AG04450 (cell line): ENCODE measurements around the gene CCDC85B. TPM values are rescaled to one million over a fixed set of nuclear protein-coding genes. Genes with fewer than 3 reads are reported as not detected.

Source experiments
- CTCF ChIA-PET: fragments of 300-600, 350-600 bp; formaldehyde crosslinking; extraction: SDS; loops from one replicate; lab custom pipeline; 2022; ENCODE audit warnings: antibody characterized with exemption, inconsistent platforms; lab: Charles Lee
- POLR2A ChIA-PET: fragments of 350-600 bp; formaldehyde crosslinking; extraction: SDS; loops from one replicate; lab custom pipeline; 2021; ENCODE audit warnings: antibody characterized with exemption, inconsistent platforms; lab: Yijun Ruan, JAX
- DNase-seq: peaks from one replicate; pipeline ENCODE4 v3.0.0-alpha.2; 2011; ENCODE audit warnings: low read depth, low spot score
- H3K27ac ChIP-seq: one replicate; pipeline ENCODE4 v1.5.1; 2012; ENCODE audit warnings: low read depth, low read length, control low read depth
- H3K27me3 ChIP-seq: one replicate; pipeline ENCODE4 v1.6.0; 2012; ENCODE audit warnings: low read length; ENCODE audit not compliant: control insufficient read depth, insufficient read depth
- H3K4me3 ChIP-seq: 2 replicates; pipeline ENCODE4 v1.5.1; 2011; ENCODE audit warnings: mild to moderate bottlenecking, low read depth, low read length, control low read depth
- H3K9me3 ChIP-seq: 2 replicates; pipeline ENCODE4 v1.5.1; 2012; ENCODE audit warnings: low read length; ENCODE audit not compliant: control insufficient read depth, insufficient read depth
- polyA plus RNA-seq: library from polyadenylated mRNA; depleted of rRNA; stranded (reverse); fragments of >200 nt; gene quantifications from 2 replicates; pipeline ENCODE4 v1.2.3, GENCODE V29; 2011; rRNA removed
- TF ChIP-seq, protein P1 (sequence below): IDR thresholded peaks from 2 replicates; pipeline ENCODE4 v1.5.1; 2011; ENCODE audit warnings: low read depth, low read length, control low read depth, inconsistent platforms

The CCDC85B gene
- polyA plus RNA-seq, 1 experiment = 13.1 TPM

DNA sequence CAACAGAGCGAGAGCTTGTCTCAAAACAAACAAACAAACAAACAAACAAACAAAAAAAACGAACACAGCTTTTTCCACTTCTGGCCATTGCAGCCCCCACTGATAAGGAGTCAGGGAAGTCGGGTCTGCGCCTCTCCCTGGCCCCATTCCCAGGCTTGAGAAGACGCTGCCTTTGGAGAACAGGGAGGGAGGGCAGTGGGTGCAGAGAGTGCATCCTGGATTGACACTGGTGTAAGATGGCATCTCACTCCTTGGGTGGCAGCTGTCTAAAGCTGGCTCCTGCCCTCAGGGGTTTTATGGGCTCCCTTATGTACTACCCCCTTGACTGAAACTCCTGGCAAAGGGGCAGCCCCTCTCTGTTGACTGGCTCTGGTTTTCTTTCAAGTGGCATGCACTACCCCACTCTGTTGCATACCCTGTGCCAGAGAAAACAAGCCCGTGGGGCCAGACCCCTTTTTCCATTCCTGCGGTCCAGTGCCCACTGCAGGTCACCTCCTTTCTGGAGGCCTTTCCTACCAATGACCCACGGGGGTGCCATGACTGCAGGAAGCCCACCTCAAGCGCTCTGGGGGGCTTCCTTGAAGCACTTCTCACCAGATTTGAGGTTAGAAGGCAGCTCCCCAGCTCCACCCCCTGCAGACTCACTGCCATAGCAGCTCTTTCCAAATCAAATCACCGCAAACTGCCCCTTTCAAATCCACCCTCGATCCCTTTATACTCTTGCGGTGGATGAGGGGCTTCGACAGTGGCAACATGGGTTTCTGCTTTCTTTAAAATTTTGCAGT lies 41.5 kb downstream of the CCDC85B start:
- Histone ChIP-seq H3K4me3 (no peak overlapping the region), H3K27me3 (no peaks in the 10 kb centered on the region), H3K27ac (no peak overlapping the region), H3K9me3 (no peaks in the 10 kb centered on the region)
- ChIA-PET POLR2A (interaction anchor here (0.5 kb wide), 1 partner anchor 18 kb away, joined by 3 read pairs; no protein-coding TSS in a partner anchor), CTCF (interaction anchor here (1.0 to 1.9 kb wide), 3 partner anchors 42 to 47 kb away, joined by 3 to 7 read pairs (median 6); partner anchors contain the start of genes CCDC85B and FIBP)
- TF ChIP-seq, protein P1, sequence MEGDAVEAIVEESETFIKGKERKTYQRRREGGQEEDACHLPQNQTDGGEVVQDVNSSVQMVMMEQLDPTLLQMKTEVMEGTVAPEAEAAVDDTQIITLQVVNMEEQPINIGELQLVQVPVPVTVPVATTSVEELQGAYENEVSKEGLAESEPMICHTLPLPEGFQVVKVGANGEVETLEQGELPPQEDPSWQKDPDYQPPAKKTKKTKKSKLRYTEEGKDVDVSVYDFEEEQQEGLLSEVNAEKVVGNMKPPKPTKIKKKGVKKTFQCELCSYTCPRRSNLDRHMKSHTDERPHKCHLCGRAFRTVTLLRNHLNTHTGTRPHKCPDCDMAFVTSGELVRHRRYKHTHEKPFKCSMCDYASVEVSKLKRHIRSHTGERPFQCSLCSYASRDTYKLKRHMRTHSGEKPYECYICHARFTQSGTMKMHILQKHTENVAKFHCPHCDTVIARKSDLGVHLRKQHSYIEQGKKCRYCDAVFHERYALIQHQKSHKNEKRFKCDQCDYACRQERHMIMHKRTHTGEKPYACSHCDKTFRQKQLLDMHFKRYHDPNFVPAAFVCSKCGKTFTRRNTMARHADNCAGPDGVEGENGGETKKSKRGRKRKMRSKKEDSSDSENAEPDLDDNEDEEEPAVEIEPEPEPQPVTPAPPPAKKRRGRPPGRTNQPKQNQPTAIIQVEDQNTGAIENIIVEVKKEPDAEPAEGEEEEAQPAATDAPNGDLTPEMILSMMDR = no peak
- DNase-seq = no peak

- ChIA-PET POLR2A (interaction anchor here (0.5 kb wide), 1 partner anchor 18 kb away, joined by 3 read pairs; no protein-coding TSS in a partner anchor), CTCF (interaction anchor here (0.8 to 1.9 kb wide), 4 partner anchors 42 to 73 kb away, joined by 3 to 7 read pairs (median 4); partner anchors contain the start of genes CCDC85B and FIBP)
- Histone ChIP-seq H3K4me3 (no peak overlapping the region), H3K27me3 (no peaks in the 10 kb centered on the region), H3K9me3 (no peaks in the 10 kb centered on the region), H3K27ac (no peak overlapping the region)
- TF ChIP-seq, protein P1 = no peak
- DNase-seq = no peak
Observed at GRCh38 chr11:65932558-65932919, 42.1 kb downstream of the CCDC85B start.

DNA sequence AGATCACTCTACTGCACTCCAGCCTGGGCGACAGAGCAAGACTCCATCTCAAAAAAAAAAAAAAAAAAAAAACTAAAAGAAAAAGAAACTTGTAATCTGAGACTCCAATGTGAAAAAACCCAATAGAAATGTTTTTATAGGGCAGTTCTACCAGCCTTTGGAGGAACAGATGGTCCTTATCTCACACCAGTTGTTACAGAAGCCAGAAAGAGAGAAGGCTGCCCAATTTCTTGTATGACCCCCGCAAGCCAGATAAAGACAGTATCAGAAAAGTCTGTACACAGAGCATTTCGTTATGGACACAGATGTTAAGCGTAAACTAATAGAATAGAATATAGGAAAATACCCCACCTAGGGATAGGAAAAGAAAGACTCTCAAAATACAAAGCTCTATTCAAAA lies 43.5 kb downstream of the CCDC85B start:
- TF ChIP-seq, protein P1 = no peak
- no peak overlapping the region for H3K27ac ChIP-seq
- no peaks in the 10 kb centered on the region for H3K27me3 ChIP-seq
- H3K9me3 ChIP-seq = no peaks in the 10 kb centered on the region
- ChIA-PET CTCF (interaction anchor here (0.7 to 1.0 kb wide), 4 partner anchors 33 to 74 kb away, joined by 3 to 8 read pairs (median 3); partner anchors contain the start of genes FIBP and MUS81), POLR2A (interaction anchor here (1.0 kb wide), 1 partner anchor 44 kb away, joined by 8 read pairs; the partner anchor contains the start of gene CCDC85B)
- no peak overlapping the region for H3K4me3 ChIP-seq
- DNase-seq = peak; percentile 33

DNA sequence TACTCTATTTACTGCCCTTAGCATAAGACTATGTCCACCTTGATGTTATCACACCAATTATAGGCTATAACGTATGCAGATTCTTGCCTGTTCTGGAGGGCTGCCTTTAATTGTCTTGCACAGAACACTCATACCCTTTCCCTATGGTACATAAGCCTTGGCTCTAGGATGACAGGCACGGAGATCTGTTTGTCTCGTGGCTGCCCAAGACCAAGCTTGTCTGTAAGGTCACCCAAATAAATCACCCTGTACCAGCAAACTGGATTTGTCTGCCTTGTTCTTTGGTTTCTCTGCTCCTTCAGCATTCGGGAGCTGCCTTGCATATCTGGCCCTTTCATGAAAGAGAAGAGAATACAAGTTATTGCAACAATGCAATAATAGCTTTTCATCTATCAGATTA lies 47.3 kb downstream of the CCDC85B start:
- TF ChIP-seq, protein P1 = no peak
- no peaks in the 10 kb centered on the region for H3K9me3 ChIP-seq
- ChIA-PET CTCF (interaction anchor here (1.9 kb wide), 1 partner anchor 53 kb away, joined by 8 read pairs; no protein-coding TSS in a partner anchor), POLR2A (interaction anchor here (0.6 kb wide), 1 partner anchor 285 kb away, joined by 3 read pairs; no protein-coding TSS in a partner anchor)
- H3K4me3 ChIP-seq = no peak overlapping the region
- H3K27ac ChIP-seq = no peak overlapping the region
- DNase-seq = no peak
- no peaks in the 10 kb centered on the region for H3K27me3 ChIP-seq

Other genes with a start within 250 kb of the CCDC85B start
- 23.4 and 26.7 TPM in 2 replicates for gene RELA, start 227.8 kb upstream of the CCDC85B start, polyA plus RNA-seq
- 22.6 and 26.1 TPM in 2 replicates for gene KAT5, start 178.4 kb upstream of the CCDC85B start, polyA plus RNA-seq
- 14.2 and 20.8 TPM in 2 replicates for gene RNASEH2C, start 169.9 kb upstream of the CCDC85B start, polyA plus RNA-seq
- gene AP5B1, start 109.7 kb upstream of the CCDC85B start, polyA plus RNA-seq = 2.6 and 3.3 TPM in 2 replicates
- gene OVOL1, start 103.6 kb upstream of the CCDC85B start, polyA plus RNA-seq = not detected in 2 replicates
- 0.30 and 0.57 TPM in 2 replicates for gene SNX32, start 56.7 kb upstream of the CCDC85B start, polyA plus RNA-seq
- gene CFL1, start 32.5 kb upstream of the CCDC85B start, polyA plus RNA-seq = 1,553 and 1,822 TPM in 2 replicates
- 23.8 and 27.5 TPM in 2 replicates for gene MUS81, start 30.2 kb upstream of the CCDC85B start, polyA plus RNA-seq
- 190 and 279 TPM in 2 replicates for gene EFEMP2, start 17.9 kb upstream of the CCDC85B start, polyA plus RNA-seq
- gene CTSW, start 10.8 kb upstream of the CCDC85B start, polyA plus RNA-seq = not detected in 2 replicates
- gene FIBP, start 2.2 kb upstream of the CCDC85B start, polyA plus RNA-seq = 126 and 160 TPM in 2 replicates
- gene FOSL1, start 9.7 kb downstream of the CCDC85B start, polyA plus RNA-seq = 7.9 and 16.1 TPM in 2 replicates
- gene C11orf68, start 28.4 kb downstream of the CCDC85B start, polyA plus RNA-seq = 32.9 and 52.2 TPM in 2 replicates
- 96.9 and 130 TPM in 2 replicates for gene DRAP1, start 28.8 kb downstream of the CCDC85B start, polyA plus RNA-seq
- gene TSGA10IP, start 54.8 kb downstream of the CCDC85B start, polyA plus RNA-seq = not detected in 2 replicates
- gene SART1, start 71.1 kb downstream of the CCDC85B start, polyA plus RNA-seq = 14.3 and 15.7 TPM in 2 replicates
- gene EIF1AD, start 111.5 kb downstream of the CCDC85B start, polyA plus RNA-seq = 23.9 and 24.0 TPM in 2 replicates
- gene BANF1, start 111.8 kb downstream of the CCDC85B start, polyA plus RNA-seq = 225 and 227 TPM in 2 replicates
- gene CST6, start 121.3 kb downstream of the CCDC85B start, polyA plus RNA-seq = 0.69 and 1.0 TPM in 2 replicates
- 0.25 and 0.40 TPM in 2 replicates for gene CATSPER1, start 135.8 kb downstream of the CCDC85B start, polyA plus RNA-seq
- 0.09 and 0.11 TPM in 2 replicates for gene GAL3ST3, start 158.5 kb downstream of the CCDC85B start, polyA plus RNA-seq
- 88.2 and 97.1 TPM in 2 replicates for gene SF3B2, start 161.7 kb downstream of the CCDC85B start, polyA plus RNA-seq
- 27.1 and 32.5 TPM in 2 replicates for gene PACS1, start 179.6 kb downstream of the CCDC85B start, polyA plus RNA-seq